T-helper 9 cell (primary cell): ENCODE data around the gene ADAM12.
"Not testable (repeated sequence)": the region's sequence is repeated elsewhere in the genome, so short reads cannot be mapped to it uniquely, and the experiment has no call there.

ENCODE experiments used
- DNase-seq: peaks from one replicate; pipeline ENCODE4 v3.0.0-alpha.2; 2020

Gene ADAM12

DNA sequence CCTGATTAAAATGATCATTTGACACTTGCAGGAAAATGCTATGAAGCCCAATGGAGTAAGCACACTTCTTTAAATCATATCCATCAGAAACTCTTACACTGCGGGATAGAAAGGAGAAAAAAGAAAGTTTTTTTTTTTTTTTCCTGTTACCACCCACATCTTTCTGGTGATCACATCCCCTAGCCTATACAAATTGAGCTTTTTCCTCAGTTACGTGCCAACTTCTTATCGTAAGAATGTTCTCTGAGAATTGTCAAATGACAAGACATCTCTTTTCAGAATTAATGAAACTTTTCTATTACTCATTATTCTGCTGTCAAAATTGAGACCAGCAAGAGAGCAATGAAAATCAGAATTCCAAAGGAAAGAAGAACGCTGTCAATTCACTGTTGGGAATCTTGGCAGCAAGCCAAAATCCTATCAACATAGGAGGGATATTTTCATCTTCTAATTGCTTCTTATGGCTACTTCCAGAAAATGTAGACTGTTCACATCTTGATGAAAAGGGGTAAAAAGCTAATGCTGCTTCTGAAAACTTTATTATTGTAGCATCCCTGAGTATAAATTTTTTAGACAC is 179.5 kb downstream of the ADAM12 start:
- no peak for DNase-seq

DNA sequence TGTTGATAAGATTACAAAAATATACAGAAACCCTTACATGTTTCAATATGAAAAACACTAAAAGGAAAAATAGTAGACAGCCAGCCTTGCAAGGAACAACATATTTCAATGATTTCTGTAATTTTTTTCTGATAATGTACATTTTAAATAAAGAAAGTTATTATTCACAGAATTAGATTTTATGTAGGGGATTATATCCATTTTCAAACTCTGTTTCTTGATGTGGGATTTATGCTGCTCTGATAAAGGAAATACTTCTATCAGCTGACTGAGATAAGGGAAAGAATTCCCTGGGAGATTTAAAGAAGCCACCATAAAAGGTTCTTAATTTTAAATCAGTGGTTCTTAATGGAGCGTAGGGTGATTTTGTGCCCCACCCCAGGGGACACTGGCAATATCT is 180.4 kb downstream of the ADAM12 start:
- no peak for DNase-seq

DNA sequence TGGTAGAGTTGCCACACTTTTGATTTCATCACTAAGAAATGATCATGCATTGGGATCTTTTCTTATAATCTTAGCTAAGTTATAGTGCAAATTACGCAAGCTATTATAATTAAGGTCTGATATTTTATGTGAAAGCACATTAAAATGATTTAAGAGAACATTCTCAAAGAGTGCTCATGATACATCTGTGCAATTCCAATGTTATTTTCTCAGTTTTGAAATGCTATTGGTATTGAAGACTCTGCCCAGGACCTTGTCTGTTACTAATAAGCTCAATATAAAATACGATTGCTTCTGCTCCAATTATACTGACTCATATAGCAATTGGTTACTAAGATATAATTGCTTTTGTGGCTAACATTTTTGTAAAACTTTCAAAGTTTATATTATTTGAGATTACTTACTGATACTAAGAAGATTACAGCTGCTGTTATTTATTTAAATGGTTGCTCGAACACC is 180.9 kb downstream of the ADAM12 start:
- no peak for DNase-seq

DNA sequence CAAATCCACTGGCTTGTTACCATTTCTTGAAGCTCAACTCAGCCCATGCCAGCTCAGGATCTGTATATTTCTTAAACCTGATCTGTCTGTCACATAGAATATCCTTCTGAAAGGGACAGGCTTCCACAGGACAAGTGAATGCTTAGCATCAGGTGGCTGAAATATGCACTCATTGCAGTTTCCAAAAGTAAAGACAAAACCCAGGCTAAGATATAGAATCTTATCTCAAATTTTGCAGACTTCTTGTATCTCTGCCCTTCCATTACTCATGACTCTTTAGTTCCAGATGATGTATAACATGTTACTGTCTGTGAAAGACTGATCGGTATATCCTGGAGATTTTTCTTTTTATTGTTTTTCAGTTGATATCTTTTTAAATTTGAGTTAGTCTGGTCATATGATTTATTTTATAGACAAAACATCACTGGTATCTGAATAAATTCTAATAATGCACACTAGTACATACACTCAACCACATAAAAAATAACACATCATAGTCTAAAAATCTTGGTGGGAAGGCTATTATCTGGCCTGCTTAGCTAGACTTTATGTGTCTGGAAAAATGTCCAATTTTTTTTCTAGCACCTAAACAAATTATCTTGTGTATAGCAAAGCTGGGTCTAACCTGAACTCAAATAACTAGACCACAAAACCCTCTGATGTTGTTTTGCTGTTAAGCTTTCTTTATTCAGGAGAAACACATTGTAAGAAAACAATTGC is 182.6 kb downstream of the ADAM12 start:
- no peak for DNase-seq

DNA sequence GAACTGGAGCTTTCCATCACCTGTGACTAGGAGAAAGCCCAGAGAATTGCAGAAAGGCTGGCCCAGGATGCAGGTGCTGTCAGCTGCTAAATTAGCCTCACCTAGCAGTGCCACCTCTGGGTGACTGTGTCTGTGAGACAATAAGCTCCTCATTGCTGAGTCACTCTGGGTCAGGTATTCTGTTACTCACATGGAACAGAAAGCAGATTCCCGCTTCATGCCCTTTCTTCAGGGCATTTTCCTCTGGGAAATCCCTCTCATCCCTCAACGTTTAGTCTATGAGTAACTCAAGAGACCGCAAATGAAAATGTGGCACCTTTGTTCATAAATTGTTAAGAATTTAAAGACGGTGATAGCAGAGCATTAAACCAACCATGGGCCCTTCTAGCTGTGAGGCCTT is 184.0 kb downstream of the ADAM12 start:
- DNase-seq = no peak

DNA sequence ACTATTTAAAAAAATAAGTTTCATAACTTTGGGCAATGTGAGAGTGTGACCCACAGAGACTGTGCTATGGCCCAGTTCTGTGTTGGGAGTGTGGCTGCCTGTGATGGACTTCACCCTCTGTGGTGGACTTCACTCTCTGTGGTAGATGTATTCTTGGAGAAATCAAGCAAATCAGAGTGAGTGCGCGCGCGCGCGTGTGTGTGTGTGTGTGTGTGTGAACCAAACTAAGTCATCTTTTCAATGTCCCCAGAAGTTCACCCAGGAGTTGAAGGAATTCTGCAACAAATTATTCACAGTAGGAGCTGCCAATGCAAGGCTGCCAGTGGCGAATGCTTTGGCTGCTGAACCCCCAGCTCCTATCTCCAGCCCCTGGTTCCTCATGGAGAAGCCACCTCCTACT is 184.5 kb downstream of the ADAM12 start:
- DNase-seq = no peak

DNA sequence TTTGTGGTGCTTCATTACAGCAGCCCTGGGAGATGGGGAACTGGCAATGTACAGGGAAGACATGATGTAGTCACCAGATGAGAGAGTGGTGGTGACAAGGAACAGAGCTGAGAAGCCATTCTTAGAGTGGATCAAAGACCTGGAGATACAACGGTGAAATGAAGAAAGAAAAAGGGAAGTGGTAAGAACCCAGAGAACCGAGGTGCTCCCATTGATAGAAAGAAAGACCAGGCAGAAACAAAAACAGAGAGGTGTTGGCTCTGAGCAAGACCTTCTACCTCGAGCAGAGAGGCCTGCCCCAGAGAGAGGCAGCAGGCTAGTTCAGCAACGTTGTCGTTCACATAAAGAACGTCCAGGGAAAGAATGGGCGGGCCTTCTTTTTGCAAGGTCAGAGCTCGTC is 186.7 kb downstream of the ADAM12 start:
- no peak for DNase-seq

DNA sequence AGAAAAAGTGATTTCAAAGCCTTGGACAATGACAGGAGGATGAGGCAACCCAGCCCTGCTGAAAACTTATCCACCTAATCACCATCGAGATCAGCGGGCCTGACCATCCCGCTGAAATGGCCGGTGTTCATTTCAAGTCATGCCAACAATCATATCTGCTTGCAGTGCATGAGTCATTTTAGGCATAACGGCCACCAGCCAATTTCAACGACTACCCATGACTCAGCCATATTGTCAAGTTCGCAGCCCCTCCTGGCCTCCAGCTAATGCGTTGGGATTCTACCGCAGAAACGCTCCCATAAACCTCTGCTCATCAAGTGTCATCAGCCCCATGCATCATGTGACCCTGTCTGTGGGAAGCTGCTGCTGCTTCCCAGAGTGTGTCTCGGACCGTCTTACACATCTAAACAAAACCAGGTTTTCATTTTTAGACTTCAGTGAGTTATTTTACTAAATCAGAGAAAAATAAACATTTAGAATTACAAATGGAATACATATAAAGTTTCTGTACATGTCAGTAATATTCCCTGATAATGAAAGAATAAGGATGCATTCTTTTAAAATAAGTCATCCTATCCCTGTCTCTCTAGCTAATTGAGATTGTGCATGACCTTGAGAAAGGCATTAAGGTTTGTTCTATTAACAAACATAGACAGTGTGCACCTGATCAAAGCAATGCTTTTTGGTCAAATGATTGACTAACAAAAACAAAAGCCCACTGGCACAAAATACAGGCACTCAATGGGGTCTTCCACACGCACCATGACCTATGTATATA is 188.9 kb downstream of the ADAM12 start:
- DNase-seq = no peak

DNA sequence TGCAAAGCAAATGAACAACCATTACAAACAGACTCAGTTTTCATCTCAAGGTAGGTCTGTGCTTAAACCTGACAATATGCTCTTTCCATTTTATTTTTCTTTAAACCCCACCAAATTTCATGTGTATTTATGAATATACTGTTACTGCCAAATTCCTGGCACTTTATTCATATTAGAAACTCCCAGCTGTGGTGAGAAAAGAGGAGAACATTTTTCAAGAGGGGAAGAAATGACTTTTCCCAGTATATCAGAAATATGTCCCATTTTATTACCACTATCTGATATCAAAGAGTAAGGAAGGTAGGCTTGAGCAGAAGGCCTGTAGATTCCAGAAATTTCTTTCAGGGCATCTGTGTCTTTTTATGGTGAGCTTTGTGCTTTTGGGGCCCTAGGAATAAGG is 189.6 kb downstream of the ADAM12 start:
- no peak for DNase-seq

DNA sequence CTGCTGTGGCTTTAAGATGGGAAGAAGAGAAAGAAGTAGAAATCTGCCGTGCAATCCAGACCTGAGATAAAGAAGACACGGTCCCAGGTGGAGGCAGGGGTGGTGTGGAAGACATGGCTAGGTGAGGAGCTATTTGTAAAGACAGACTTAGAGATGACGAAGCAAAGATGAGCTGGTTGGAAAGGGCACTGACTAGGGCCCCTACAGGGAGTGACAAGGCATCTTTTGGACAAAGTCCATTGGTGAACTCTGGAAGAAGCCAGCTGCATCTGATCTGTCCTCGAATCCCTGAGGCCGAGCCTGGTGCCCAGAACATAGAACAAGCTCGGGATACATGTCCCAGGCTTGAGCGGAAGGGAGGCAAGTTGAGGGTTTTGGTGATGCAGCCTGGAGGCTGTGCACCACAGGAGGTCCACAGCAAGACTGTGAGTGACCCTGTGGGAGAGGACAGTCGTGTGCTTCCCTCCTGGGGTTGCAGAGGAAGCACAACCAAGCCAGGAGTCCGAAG is 191.2 kb downstream of the ADAM12 start:
- no peak for DNase-seq

DNA sequence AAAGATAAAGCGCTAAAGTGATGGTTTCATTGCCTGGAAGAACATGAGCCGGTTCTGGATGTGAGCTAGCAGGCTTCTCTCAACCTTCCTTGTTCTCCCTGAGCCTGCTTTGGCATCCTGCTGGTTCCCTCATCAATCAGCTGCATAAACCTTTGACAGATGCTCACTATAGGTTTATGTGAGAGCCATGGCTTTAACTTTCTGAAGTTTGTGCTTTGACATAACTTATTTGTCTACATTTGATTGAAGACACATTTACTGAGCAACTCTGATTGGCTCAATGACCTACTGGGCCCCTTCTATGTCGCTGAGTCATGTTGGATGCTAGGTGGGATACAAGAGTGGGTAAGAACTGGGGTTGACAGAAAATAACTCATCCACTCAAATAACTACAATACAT is 192.0 kb downstream of the ADAM12 start:
- no peak for DNase-seq

DNA sequence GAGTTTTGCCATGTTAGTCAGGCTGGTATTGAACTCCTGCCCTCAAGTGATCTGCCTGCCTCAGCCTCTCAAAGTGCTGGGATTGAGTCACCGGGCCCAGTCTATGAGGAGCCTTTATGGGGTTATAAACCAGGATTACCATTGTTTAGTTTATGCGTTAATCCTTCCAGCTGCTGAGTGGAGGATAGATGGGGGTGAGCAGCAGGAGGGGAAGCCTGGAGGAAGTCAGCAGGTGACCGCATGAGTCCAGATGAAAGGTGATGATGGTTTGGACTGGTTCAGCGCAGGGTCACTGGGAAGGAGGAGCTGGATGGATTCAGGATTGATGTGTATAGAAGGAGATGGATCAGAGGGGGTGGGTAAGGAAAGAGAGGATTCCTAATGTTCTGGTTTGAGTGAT is 197.1 kb downstream of the ADAM12 start:
- DNase-seq = no peak

DNA sequence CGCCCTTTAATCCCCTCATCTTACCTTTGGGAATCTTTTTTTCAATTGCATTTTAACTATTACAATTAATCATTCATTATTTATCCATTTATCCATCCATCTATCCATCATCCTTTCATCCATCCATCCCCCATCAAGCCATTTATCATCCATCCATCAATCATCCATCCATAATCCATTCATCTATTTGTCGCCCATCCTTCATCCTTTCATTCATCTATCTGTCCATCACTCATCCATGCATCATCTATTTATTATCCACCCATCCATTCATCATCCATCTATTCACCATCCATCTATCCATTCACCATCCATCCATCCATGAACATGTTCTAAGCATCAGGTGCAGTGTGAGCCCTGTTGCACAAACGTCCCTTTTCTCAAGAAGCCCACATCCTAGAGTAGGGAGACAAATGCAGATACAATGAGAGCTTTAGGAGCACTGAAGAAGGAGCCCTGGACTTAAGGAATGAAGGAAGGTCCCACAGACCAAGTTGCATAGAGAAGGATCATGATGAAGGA is 199.5 kb downstream of the ADAM12 start:
- no peak for DNase-seq

DNA sequence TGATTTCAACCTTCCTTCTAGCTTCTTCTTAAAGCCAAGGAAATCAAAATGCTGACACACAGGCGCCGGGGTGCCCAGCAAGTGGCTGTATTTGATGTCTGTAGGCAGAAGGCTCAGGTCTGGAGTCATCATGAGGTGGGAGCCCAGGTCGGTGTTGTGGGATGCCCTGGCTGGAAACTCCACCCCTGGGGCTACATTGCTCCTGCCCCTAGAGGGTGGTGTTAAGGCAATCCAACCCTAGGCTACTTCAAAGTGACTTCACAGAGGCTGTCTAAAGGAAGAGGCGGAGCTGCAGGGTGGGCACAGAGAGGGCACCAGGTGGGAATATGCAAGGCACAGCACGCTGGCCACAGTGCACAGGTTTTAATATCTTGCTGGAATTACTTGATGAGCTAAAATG is 200.9 kb downstream of the ADAM12 start:
- no peak for DNase-seq

DNA sequence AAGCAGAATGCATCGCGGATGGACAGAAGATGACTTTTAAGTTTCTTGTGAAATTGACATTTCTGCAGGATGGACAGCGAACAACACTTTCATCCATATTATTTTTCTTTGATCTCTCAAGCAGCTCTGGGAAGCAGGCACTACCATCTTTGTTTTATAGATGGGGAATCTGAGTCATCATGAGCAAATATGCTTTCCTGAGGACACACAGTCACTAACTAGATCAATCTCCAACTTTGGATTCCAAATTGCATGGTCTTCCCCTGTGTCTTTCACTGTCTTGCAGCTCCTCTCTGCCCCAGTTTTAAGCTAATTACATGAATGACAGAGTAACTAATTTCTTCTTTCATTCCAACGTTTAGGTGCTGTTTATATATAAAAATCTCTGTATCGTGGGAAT is 201.5 kb downstream of the ADAM12 start:
- DNase-seq = no peak

DNA sequence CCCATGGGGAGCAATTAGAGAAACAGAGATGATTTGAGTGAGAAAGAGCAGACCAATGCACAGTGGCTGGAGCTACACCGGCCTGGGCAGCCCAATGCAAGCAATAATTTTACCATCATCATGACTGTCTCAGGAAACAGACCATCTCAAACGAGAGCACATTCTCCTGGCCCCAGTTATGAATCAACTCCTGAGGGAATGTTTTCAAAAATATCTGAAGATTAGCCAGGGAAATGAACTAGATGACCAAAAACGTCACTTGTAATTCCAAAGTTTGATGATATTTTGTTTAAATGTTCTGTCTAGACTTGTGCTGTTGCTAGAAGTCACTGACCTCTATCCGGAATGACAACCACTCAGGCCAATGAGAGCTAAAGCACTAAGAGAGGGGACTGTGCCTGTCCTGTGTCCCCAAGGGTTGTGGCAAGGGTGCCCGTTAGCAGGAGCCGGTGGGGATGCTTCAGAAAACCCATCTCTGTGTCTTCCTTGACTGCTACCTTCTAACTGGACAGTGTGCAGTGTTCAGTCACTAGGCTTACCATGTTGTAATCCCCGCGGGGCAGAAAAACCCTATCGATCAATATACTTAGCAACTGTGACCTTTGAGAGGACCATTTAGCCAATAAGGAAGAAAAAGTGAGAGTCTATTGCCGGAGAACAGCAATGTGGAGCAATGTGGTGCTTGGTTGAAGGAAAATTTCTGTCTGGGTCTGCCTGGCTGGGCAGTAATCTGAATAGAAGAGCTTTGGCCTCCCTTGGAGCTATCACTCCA is 202.4 kb downstream of the ADAM12 start:
- no peak for DNase-seq

DNA sequence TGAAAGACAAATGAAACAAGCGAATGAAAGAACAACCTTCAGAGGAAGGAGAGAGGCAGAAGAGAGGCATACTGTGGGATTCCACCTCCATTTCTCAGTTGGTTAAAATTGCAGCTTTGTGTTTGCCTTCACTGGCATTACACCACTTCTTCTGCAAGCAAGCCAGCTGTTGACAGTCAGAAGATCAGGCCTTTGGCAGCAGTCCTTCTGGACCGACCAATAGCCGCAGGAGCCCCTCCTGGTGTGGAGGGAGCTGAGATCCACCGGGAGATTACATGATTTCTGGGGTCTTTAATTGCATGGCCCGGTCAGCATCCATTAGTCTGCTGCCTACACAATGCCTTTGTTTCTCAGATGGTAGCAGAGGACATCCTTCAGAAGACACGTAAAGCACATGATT is 206.7 kb downstream of the ADAM12 start:
- DNase-seq = no peak

DNA sequence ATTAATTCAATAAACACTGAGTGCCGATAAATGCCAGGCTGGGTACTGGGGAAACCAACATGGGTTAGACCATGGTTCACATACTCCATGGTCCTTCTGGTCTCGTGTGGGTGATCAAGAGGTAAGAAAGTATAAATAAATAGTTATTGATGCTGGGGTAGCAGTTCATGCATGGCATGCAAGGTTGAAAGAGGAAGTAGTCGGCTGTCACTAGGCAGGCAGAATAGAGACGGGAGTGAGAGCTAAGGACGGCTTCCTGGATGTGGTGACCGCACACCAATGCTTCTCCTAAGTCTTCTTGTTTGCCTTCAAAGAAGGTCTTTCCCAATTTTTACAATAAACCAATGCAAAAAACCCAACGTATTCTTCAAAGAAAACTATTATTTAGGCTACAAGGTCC is 208.6 kb downstream of the ADAM12 start:
- DNase-seq = no peak

DNA sequence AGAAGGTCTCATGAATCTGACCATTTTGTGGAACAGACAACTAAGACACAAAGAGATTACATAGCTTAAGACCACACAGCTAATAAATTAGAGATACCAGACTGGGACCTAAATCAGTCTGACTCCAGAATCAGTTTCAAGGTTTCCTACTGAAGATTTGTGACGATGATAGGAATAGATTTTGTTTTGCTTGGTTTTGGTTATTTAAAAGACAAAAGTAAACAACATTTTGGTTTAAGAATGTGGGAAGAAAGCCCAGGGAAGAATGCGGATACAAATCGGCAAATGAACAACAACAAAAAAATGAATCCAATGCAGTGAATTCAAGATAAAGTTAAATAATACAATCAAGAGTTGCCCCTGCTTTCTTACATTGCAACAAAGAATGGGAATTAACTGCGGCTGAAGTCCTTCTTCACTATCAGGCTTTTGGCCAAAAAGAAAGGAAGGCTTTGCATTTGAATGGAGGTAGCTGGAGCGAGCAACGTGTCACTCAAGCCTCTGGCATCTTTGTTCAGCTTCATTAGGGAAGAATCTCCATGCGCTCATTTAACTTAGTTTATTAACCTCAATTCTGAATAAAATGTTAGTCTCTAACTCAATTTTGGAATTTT is 210.8 kb downstream of the ADAM12 start:
- no peak for DNase-seq

DNA sequence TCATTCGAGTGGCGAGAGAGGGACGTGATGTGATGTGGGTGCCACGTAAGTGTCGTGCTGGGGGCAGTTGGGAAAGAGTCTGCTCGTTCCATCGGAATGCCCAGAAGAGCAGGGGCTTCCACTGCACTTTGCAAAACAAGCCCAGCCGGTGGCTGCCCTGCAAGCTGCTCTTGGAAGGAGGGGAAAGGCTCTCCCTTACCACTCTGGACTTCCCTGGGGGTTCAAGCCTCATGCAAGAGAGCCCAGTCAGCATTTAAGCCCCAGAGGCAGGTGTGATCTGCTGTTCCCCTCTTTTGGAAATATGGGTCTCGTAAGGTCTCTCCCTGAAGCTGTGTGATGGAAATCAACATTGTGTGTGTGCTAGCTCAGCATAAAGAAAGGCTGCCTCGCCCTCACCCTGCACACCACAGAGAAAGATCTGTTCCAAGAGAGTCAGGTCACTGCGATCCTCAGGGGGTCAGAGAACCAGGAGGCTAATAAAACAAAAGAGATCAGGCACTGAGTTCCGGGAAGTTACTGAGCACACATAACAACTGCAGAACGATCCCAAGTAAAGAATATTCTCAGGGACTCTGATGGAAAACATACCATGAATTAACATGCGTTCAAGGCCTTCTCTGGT is 212.5 kb downstream of the ADAM12 start:
- DNase-seq = no peak

DNA sequence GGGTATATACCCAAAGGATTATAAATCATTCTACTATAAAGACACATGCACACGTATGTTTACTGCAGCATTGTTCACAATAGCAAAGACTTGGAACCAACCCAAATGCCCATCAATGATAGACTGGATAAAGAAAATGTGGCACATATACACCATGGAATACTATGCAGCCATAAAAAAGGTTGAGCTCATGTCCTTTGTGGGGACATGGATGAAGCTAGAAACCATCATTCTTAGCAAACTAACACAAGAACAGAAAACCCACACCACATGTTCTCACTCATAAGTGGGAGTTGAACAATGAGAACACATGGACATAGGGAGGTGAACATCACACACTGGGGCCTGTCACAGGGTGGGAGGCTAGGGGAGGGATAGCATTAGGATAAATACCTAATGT is 215.5 kb downstream of the ADAM12 start:
- DNase-seq = not testable (repeated sequence)

DNA sequence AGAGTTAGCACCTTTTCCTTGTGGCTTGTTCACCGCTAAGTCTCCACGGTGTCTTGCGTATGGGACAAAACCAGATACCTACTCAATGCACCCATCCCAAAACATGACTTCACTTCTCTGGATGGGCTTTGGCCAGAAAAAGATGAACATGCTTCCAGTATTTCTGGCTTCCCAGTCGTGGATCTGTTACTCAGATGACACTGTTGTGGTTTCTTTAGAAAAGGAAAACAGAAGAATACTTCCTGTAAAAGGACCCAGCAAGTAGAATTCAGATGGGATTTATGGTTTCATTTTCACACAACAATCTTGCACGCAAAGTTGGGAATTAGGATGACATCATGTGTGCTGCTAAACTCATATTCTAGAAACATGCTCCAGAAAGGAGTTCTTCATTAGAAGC is 216.7 kb downstream of the ADAM12 start:
- DNase-seq = no peak
